ENCODE results near the gene HCK. TPM values are rescaled to one million over a fixed set of nuclear protein-coding genes. Genes with fewer than 3 reads are reported as not detected.

HCK gene
- total and polyA plus RNA-seq, 9 of the 15 experiments (the other 6 are each of a cell fraction or from before 2014, with no cell fraction given), result 0.09 to 0.51 (median 0.27) TPM; not detected in 6

GRCh38 chr20:32006053-32006452 lies 46.0 kb upstream of the HCK start (continued):
- TF ChIP-seq ZNF609 (CRISPR knock-in tag; IDR thresholded peaks at IDR 0.05; ENCODE audit: borderline replicate concordance), result no peak
- no peak for TF ChIP-seq LEF1 (IDR thresholded peaks at IDR 0.05)
- TF ChIP-seq SMAD4 (CRISPR knock-in tag; conservative IDR thresholded peaks at IDR 0.05), result peak; percentile 73
- 0 out of 2 replicates have a peak, but pooled peaks have one; percentile 18 for TF ChIP-seq CXXC5 (CRISPR knock-in tag; IDR thresholded peaks at IDR 0.05)
- no peak for TF ChIP-seq CEBPZ (IDR thresholded peaks at IDR 0.05; ENCODE audit: borderline replicate concordance, low read depth, low read length)
- no peak for TF ChIP-seq ZNF12 (CRISPR knock-in tag; IDR thresholded peaks at IDR 0.05)
- no peak for TF ChIP-seq MXI1 (IDR thresholded peaks at IDR 0.05; ENCODE audit: low read depth, low read length)
- TF ChIP-seq XRCC4 (IDR thresholded peaks at IDR 0.05; ENCODE audit: extremely low read depth, insufficient read depth, insufficient read length), result no peak
- peak; percentile 79 for TF ChIP-seq CREB3 (tag; conservative IDR thresholded peaks at IDR 0.05; ENCODE audit: low read depth)
- TF ChIP-seq PCBP2 (IDR thresholded peaks at IDR 0.05; ENCODE audit: low read depth, low read length, poor library complexity, severe bottlenecking), result no peak
- TF ChIP-seq ZZZ3 (IDR thresholded peaks at IDR 0.05), result no peak
- no peak for TF ChIP-seq ZNF133 (CRISPR knock-in tag; IDR thresholded peaks at IDR 0.05)
- TF ChIP-seq ATF7 (IDR thresholded peaks at IDR 0.05), result no peak
- TF ChIP-seq HMBOX1 (IDR thresholded peaks at IDR 0.05), result no peak
- TF ChIP-seq JUNB (CRISPR knock-in tag; conservative IDR thresholded peaks at IDR 0.05), result no peak
- no peak for TF ChIP-seq ZNF445 (CRISPR knock-in tag; IDR thresholded peaks at IDR 0.05; ENCODE audit: low read depth)
- TF ChIP-seq RBM34 (IDR thresholded peaks at IDR 0.05; ENCODE audit: borderline replicate concordance, insufficient read depth, low read length), result no peak

Data from K562 (cell line).